ENCODE results near the gene CXADR.

GRCh38 chr21:17612023-17612564, 99.3 kb downstream of the CXADR start:
- TF ChIP-seq CTCF (IDR thresholded peaks at IDR 0.05) (no peak), POLR2A (IDR thresholded peaks at IDR 0.05) (no peak)
